NCI-H1694 treated with DMSO at 0.1 percent for 48 hours (cell line): ENCODE measurements around the gene CYB5A.
"Not testable (repeated sequence)": the region's sequence is repeated elsewhere in the genome, so short reads cannot be mapped to it uniquely, and the experiment has no call there.

Experiments used
- DNase-seq: peaks from one replicate; lab custom pipeline; 2025; lab: John Stamatoyannopoulos, UW

Gene CYB5A

GRCh38 chr18:74291771-74292540, at the start of gene CYB5A:
CYB5A (minus strand) TSS chr18:74291963; CDS start chr18:74291875, 88 bp downstream.
- DNase-seq: peak; percentile 81

GRCh38 chr18:74337912-74338309, 46.1 kb upstream of the CYB5A start:
- no peak for DNase-seq

- DNase-seq: no peak
Measured at GRCh38 chr18:74337155-74337911, 45.6 kb upstream of the CYB5A start.

GRCh38 chr18:74336656-74337055, 44.9 kb upstream of the CYB5A start:
- DNase-seq: no peak

- DNase-seq: no peak
Measured at GRCh38 chr18:74334242-74334893, 42.6 kb upstream of the CYB5A start.

GRCh38 chr18:74333091-74333490, 41.3 kb upstream of the CYB5A start:
- DNase-seq: no peak

- DNase-seq: no peak
Measured at GRCh38 chr18:74331404-74331803, 39.6 kb upstream of the CYB5A start.

GRCh38 chr18:74329688-74330205, 38.0 kb upstream of the CYB5A start:
- no peak for DNase-seq

GRCh38 chr18:74328206-74328605, 36.4 kb upstream of the CYB5A start:
- DNase-seq: no peak

GRCh38 chr18:74326791-74327190, 35.0 kb upstream of the CYB5A start:
- not testable (repeated sequence) for DNase-seq

GRCh38 chr18:74326231-74326630, 34.5 kb upstream of the CYB5A start:
- DNase-seq: no peak

- DNase-seq: no peak
Measured at GRCh38 chr18:74316257-74317170, 24.8 kb upstream of the CYB5A start.

GRCh38 chr18:74315464-74316256, 23.9 kb upstream of the CYB5A start, which contains the start of gene C18orf63:
C18orf63 (plus strand) TSS chr18:74315839; CDS start chr18:74317866, 2,027 bp downstream.
- no peak for DNase-seq

- DNase-seq: no peak
Measured at GRCh38 chr18:74314759-74315463, 23.1 kb upstream of the CYB5A start.

- DNase-seq: no peak
Measured at GRCh38 chr18:74311000-74311399, 19.2 kb upstream of the CYB5A start.

GRCh38 chr18:74310411-74310810, 18.6 kb upstream of the CYB5A start:
- no peak for DNase-seq

- DNase-seq: no peak
Measured at GRCh38 chr18:74303936-74304335, 12.2 kb upstream of the CYB5A start.

GRCh38 chr18:74303306-74303705, 11.5 kb upstream of the CYB5A start:
- no peak for DNase-seq

- no peak for DNase-seq
Measured at GRCh38 chr18:74299746-74300145, 8.0 kb upstream of the CYB5A start.

GRCh38 chr18:74299162-74299561, 7.4 kb upstream of the CYB5A start:
- no peak for DNase-seq
